ENCODE results near the gene RAE1.

RAE1 gene

DNA sequence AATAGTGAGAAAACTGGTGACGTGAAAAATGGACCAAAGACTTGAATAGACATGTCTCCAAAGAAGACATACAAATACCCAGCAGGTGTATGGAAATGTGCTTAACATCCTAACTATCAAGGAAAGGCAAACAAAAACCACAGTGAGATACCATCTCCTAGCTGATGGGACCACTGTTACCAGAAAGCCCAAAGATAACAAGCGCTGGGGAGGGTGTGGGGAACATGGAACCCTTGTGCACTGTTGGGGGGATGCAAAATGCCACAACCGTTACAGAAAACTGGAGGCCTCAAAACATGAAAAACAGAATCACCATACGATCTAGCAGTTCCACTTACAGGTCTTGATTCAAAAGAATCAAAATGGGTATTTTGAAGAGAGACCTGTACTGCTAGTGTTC is 20.3 kb downstream of the RAE1 start:
- H3K36me3 Mint-ChIP-seq = peaks cover 59% of the 10 kb centered on the region
- H3K9me3 Mint-ChIP-seq = no peaks in the 10 kb centered on the region
- peaks cover 4% of the 10 kb centered on the region for H3K4me1 Mint-ChIP-seq
- H3K27me3 Mint-ChIP-seq = no peaks in the 10 kb centered on the region
- peak overlapping the region; percentile 83 for H3K27ac Mint-ChIP-seq
- DNase-seq (ENCODE audit: low spot score in 2 of 2) = no peak
- ATAC-seq (ENCODE audit: low read depth) = no peak
- no peak overlapping the region for H3K4me3 Mint-ChIP-seq

GRCh38 chr20:57372157-57372556 is 21.1 kb downstream of the RAE1 start:
- no peak for ATAC-seq (ENCODE audit: low read depth)
- DNase-seq (ENCODE audit: low spot score in 2 of 2) = no peak
- Mint-ChIP-seq H3K4me3 (no peak overlapping the region), H3K4me1 (peaks cover 4% of the 10 kb centered on the region), H3K27me3 (no peaks in the 10 kb centered on the region), H3K36me3 (peaks cover 54% of the 10 kb centered on the region), H3K27ac (no peak overlapping the region), H3K9me3 (no peaks in the 10 kb centered on the region)

- Mint-ChIP-seq H3K27ac (no peak overlapping the region), H3K4me3 (no peak overlapping the region), H3K4me1 (peaks cover 4% of the 10 kb centered on the region), H3K27me3 (no peaks in the 10 kb centered on the region), H3K36me3 (peaks cover 57% of the 10 kb centered on the region), H3K9me3 (no peaks in the 10 kb centered on the region)
- DNase-seq (ENCODE audit: low spot score in 2 of 2) (no peak), ATAC-seq (ENCODE audit: low read depth) (no peak)
Measured at GRCh38 chr20:57372581-57373350, 21.7 kb downstream of the RAE1 start.

DNA sequence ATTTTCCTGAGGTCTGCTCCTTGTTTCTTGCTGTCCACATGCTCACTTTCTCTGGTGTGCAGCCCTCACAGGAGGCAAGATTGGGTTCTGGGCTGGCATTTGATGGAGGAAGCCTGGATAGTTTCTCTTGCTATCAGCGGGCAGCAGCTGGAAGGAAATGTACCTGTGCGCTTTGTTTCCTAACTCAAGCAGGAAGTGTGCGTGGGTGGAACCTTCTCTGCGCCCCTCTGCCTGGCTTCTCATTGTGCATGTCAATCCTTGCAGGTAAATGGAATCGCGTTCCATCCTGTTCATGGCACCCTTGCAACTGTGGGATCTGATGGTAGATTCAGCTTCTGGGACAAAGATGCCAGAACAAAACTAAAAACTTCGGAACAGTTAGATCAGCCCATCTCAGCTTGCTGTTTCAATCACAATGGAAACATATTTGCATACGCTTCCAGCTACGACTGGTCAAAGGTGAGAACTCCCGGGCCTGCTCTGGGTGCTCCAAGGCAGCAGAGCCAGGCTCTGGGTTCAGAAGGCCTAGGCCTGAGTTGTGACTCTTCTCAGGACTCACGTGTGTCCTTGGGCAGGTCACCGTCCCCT is 23.4 kb downstream of the RAE1 start:
- no peaks in the 10 kb centered on the region for H3K9me3 Mint-ChIP-seq
- H3K4me3 Mint-ChIP-seq = no peak overlapping the region
- no peak for ATAC-seq (ENCODE audit: low read depth)
- H3K36me3 Mint-ChIP-seq = peaks cover 48% of the 10 kb centered on the region
- peaks cover 4% of the 10 kb centered on the region for H3K4me1 Mint-ChIP-seq
- H3K27ac Mint-ChIP-seq = peak overlapping the region; percentile 31
- DNase-seq (ENCODE audit: low spot score in 2 of 2) = no peak
- H3K27me3 Mint-ChIP-seq = no peaks in the 10 kb centered on the region

DNA sequence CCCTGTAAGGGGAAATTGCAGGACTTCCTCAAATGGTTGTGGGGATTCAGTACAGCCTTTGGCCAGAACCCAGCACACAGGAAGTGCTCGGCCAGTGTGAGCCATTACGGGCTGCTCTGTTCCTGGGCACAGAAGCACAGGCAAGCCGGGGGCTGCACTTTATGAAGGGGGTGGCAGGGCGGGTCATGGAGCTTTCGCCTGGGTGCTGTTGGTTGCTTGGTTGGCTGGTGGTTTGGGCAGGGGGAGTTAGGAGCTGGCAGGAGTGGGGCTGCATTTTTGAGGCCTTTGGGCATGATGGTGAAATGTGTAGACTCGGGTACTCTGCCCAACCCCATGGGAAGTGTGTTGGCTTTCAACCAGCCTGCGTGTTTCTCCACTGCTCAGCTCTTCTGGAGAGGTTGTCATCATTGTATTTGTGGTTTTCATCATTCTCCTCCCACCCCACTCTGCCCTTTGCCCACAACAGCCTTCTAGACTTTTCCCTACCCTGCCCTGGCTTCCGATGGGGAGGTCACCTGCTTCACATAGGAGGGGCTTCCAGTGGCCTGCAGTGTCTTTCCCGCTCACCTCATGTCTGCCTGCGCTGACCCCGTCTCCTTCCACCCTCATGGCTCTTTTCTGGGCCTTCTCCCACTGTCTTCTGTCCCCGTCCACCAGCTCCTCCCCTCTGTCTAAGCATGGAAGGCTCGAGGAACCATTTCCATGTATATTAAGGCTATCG is 24.0 kb downstream of the RAE1 start:
- Mint-ChIP-seq H3K4me1 (peaks cover 4% of the 10 kb centered on the region), H3K9me3 (no peaks in the 10 kb centered on the region), H3K27me3 (no peaks in the 10 kb centered on the region), H3K4me3 (no peak overlapping the region), H3K36me3 (peaks cover 43% of the 10 kb centered on the region), H3K27ac (peak overlapping the region; percentile 32)
- DNase-seq (ENCODE audit: low spot score in 2 of 2) (no peak), ATAC-seq (ENCODE audit: low read depth) (no peak)

GRCh38 chr20:57375652-57376230 is 24.7 kb downstream of the RAE1 start:
- Mint-ChIP-seq H3K36me3 (peaks cover 38% of the 10 kb centered on the region), H3K9me3 (no peaks in the 10 kb centered on the region), H3K27ac (peak overlapping the region; percentile 32), H3K4me3 (no peak overlapping the region), H3K27me3 (no peaks in the 10 kb centered on the region), H3K4me1 (peaks cover 4% of the 10 kb centered on the region)
- DNase-seq (ENCODE audit: low spot score in 2 of 2) (no peak), ATAC-seq (ENCODE audit: low read depth) (no peak)

- Mint-ChIP-seq H3K36me3 (peaks cover 28% of the 10 kb centered on the region), H3K9me3 (no peaks in the 10 kb centered on the region), H3K27me3 (no peaks in the 10 kb centered on the region), H3K27ac (peak overlapping the region; percentile 50), H3K4me3 (no peak overlapping the region), H3K4me1 (peaks cover 4% of the 10 kb centered on the region)
- DNase-seq (ENCODE audit: low spot score in 2 of 2) (no peak), ATAC-seq (ENCODE audit: low read depth) (no peak)
Measured at GRCh38 chr20:57377350-57377749, 26.3 kb downstream of the RAE1 start.

DNA sequence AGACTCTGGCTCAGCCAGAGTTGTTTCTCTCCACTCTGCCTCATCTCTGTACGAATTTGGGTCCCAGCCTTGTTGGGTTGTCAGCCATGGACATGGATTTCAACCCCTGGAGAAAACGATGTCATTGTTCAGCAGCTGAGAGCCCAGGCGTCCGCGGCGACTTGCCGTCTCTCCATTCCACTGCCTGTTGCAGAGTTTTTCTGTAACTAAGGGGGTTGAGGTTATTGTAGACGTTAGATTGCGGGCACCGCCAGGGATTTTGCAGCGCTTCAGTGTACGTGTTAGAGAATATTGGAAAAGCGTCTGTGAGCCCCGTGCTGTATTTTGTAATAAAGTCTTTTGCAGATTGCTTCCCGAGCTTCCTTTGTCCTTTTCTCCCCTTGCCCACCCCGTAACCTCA is 27.1 kb downstream of the RAE1 start:
- H3K9me3 Mint-ChIP-seq = no peaks in the 10 kb centered on the region
- no peak for ATAC-seq (ENCODE audit: low read depth)
- H3K4me3 Mint-ChIP-seq = no peak overlapping the region
- peaks cover 28% of the 10 kb centered on the region for H3K36me3 Mint-ChIP-seq
- no peaks in the 10 kb centered on the region for H3K27me3 Mint-ChIP-seq
- H3K4me1 Mint-ChIP-seq = peaks cover 4% of the 10 kb centered on the region
- no peak for DNase-seq (ENCODE audit: low spot score in 2 of 2)
- peak overlapping the region; percentile 50 for H3K27ac Mint-ChIP-seq

DNA sequence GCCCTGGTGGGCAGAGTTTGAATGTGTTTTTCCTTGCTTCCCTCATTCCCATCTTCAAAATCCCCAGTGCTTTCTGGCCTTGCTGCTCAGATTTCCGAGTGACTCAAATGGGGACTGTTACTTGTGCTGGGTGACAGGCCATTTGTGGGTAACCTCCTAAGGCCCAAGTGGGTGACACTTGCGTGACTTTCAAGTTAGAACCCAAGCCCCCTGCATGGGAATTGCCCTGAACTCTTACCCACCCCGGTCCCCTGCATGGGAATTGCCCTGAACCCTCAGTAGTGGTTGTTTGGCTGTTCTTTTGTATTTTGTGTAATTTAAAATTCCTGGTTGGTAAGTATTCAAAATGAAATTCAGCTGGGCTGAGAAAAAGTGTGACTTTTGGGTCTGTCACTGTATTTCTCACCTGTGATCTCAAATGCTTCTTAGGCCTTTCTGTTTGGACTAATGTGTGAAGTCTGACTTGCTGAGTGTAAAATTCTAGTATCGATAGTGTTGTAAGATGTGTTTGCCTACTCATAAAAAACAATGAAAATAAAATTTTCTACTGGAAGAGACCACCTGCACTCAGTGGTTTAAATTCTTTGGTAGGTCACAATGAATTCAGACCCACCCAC is 27.7 kb downstream of the RAE1 start:
- Mint-ChIP-seq H3K27ac (no peak overlapping the region), H3K9me3 (no peaks in the 10 kb centered on the region), H3K36me3 (peaks cover 22% of the 10 kb centered on the region), H3K4me3 (no peak overlapping the region), H3K4me1 (peaks cover 4% of the 10 kb centered on the region), H3K27me3 (no peaks in the 10 kb centered on the region)
- no peak for DNase-seq (ENCODE audit: low spot score in 2 of 2)
- no peak for ATAC-seq (ENCODE audit: low read depth)

- Mint-ChIP-seq H3K9me3 (no peaks in the 10 kb centered on the region), H3K4me3 (no peak overlapping the region), H3K27me3 (no peaks in the 10 kb centered on the region), H3K27ac (no peak overlapping the region), H3K4me1 (peaks cover 4% of the 10 kb centered on the region), H3K36me3 (peaks cover 23% of the 10 kb centered on the region)
- no peak for DNase-seq (ENCODE audit: low spot score in 2 of 2)
- no peak for ATAC-seq (ENCODE audit: low read depth)
Measured at GRCh38 chr20:57379263-57379647, 28.2 kb downstream of the RAE1 start.

DNA sequence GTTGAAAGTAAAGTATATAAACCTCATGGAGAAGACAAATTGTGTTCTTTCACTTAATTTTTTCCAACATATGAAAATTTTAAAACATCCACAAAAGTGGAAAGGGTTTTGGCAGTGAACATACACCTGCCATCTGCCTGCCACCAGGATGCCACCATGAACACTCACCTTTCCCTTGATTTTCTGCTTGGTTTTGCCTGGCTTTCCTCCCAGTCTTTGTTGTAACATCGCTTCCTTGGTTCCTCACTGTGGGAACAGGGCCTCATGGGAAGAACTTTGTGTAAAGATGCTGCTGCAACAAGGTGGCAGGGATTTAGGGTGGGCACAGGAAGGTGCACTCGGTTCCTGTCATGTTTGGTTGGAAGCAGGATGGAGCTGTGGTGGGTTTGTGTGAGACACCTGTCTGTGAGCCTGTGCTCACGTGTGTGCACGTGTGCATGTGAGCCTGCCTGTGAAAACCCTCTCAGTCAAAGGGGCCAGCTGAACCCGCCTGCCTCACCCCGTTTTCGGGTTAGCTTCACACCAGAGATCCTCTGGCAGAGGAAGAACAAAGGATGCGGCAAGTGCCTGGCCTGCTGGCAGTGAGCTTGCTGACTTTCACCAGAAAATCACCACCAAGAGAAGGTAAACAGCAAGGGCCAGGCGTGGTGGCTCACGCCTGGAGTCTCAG is 29.2 kb downstream of the RAE1 start:
- Mint-ChIP-seq H3K27ac (no peak overlapping the region), H3K36me3 (peaks cover 19% of the 10 kb centered on the region), H3K9me3 (no peaks in the 10 kb centered on the region)

GRCh38 chr20:57381596-57382503 is 30.8 kb downstream of the RAE1 start:
- Mint-ChIP-seq H3K36me3 (peaks cover 10% of the 10 kb centered on the region), H3K4me3 (no peak overlapping the region), H3K9me3 (no peaks in the 10 kb centered on the region), H3K27ac (peak overlapping the region; percentile 45), H3K27me3 (no peaks in the 10 kb centered on the region), H3K4me1 (no peaks in the 10 kb centered on the region)
- peak; percentile 91 for DNase-seq (ENCODE audit: low spot score in 2 of 2)
- ATAC-seq (ENCODE audit: low read depth) = peak; percentile 89

More for the DNA sequence above, 29.2 kb downstream of the RAE1 start:
- H3K4me1 Mint-ChIP-seq = peaks cover 2% of the 10 kb centered on the region
- ATAC-seq (ENCODE audit: low read depth) (no peak), DNase-seq (ENCODE audit: low spot score in 2 of 2) (no peak)
- H3K27me3 Mint-ChIP-seq = no peaks in the 10 kb centered on the region
- H3K4me3 Mint-ChIP-seq = no peak overlapping the region

GRCh38 chr20:57382516-57382915 is 31.5 kb downstream of the RAE1 start:
- Mint-ChIP-seq H3K27me3 (no peaks in the 10 kb centered on the region), H3K36me3 (peaks cover 5% of the 10 kb centered on the region), H3K27ac (peak overlapping the region; percentile 45), H3K4me3 (no peak overlapping the region), H3K9me3 (no peaks in the 10 kb centered on the region), H3K4me1 (no peaks in the 10 kb centered on the region)
- no peak for ATAC-seq (ENCODE audit: low read depth)
- DNase-seq (ENCODE audit: low spot score in 2 of 2) = no peak
